Transverse colon (tissue), 4 donors: ENCODE data around the gene PSAP.

Experiments
- POLR2A ChIP-seq: fragments of 450-650 bp; IDR thresholded peaks from one replicate; pipeline ENCODE4 v1.6.1; 2016; ENCODE audit warnings: antibody characterized with exemption, mild to moderate bottlenecking, moderate library complexity
- POLR2AphosphoS5 ChIP-seq, 3 donors: sonication (generic); formaldehyde crosslinking; IDR thresholded peaks; one replicate each; pipeline ENCODE4 v1.6.1; 2016; ENCODE audit warnings: antibody characterized with exemption in 3 of 3
- TF ChIP-seq, protein P1 (sequence below), 5 experiments: fragments of 200-600 bp in 3 of 5; fragments of 450-650 bp in 2 of 5; sonication (generic) in 3 of 5; IDR thresholded peaks; 1 replicate in 2 of 5; 2 replicates in 3 of 5; pipeline ENCODE4 v1.5.1; 2016 to 2017; ENCODE audit warnings: antibody characterized with exemption in 5 of 5, inconsistent platforms in 3 of 5, mild to moderate bottlenecking in 2 of 5, moderate library complexity in 1 of 5

DNA sequence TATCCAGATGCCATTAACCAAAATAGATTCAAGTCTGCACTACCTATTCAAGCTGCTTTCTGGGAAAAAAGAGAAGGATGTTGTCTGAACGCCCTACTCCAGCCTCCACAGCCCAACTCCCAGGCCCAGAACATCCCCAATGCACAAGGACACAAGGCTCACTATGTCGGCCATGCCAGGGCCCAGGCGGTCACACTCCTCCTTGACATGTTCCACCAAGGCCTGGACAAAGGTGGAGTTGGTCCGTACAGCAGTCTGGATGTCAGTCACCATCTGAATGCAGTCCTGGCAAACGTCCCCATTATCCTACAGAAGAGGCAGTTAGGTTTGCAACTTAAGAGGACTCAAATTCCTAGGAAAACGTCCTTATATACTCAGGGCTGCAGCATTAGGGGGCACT lies 23.2 kb downstream of the PSAP start:
- TF ChIP-seq, protein P1, sequence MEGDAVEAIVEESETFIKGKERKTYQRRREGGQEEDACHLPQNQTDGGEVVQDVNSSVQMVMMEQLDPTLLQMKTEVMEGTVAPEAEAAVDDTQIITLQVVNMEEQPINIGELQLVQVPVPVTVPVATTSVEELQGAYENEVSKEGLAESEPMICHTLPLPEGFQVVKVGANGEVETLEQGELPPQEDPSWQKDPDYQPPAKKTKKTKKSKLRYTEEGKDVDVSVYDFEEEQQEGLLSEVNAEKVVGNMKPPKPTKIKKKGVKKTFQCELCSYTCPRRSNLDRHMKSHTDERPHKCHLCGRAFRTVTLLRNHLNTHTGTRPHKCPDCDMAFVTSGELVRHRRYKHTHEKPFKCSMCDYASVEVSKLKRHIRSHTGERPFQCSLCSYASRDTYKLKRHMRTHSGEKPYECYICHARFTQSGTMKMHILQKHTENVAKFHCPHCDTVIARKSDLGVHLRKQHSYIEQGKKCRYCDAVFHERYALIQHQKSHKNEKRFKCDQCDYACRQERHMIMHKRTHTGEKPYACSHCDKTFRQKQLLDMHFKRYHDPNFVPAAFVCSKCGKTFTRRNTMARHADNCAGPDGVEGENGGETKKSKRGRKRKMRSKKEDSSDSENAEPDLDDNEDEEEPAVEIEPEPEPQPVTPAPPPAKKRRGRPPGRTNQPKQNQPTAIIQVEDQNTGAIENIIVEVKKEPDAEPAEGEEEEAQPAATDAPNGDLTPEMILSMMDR (IDR thresholded peaks at IDR 0.05) = no peak
- no peak for TF ChIP-seq POLR2AphosphoS5 (IDR thresholded peaks at IDR 0.05)
- TF ChIP-seq POLR2A = no peak
